SK-N-SH treated with all-trans-retinoic acid at 6 μM for 48 hours (cell line): ENCODE data around the gene CLTRN.
"Not testable (repeated sequence)": the region's sequence is repeated elsewhere in the genome, so short reads cannot be mapped to it uniquely, and the experiment has no call there.

Experiments used
- ATAC-seq: fragments of 200-7000 bp; cut with Tn5 transposase; 3 replicates; pipeline ENCODE4 v1.9.1; 2020; ENCODE audit warnings: mild to moderate bottlenecking, moderate library complexity
- ARNTL ChIP-seq: fragments of 450-650 bp; formaldehyde crosslinking; IDR thresholded peaks from 2 replicates; pipeline ENCODE4 v1.5.0; 2020; ENCODE audit warnings: low read depth, mild to moderate bottlenecking, moderate library complexity, borderline replicate concordance
- BACH2 ChIP-seq: fragments of 250-450 bp; sonication (Bioruptor Pico); IDR thresholded peaks from 2 replicates; pipeline ENCODE4 v1.9.0; 2021; ENCODE audit warnings: mild to moderate bottlenecking, borderline replicate concordance
- CSDC2 ChIP-seq: fragments of 250-450 bp; sonication (Bioruptor Pico); IDR thresholded peaks from 2 replicates; pipeline ENCODE4 v1.5.0; 2020; ENCODE audit warnings: mild to moderate bottlenecking, moderate library complexity
- ESRRG ChIP-seq: fragments of 250-450 bp; sonication (Bioruptor Pico); IDR thresholded peaks from 2 replicates; pipeline ENCODE4 v1.6.1; 2021; ENCODE audit warnings: mild to moderate bottlenecking
- GLIS3 ChIP-seq: fragments of 250-450 bp; sonication (Bioruptor Pico); IDR thresholded peaks from 2 replicates; pipeline ENCODE4 v1.5.0; 2020; ENCODE audit warnings: mild to moderate bottlenecking, moderate library complexity
- ISL1 ChIP-seq: fragments of 250-450 bp; sonication (Bioruptor Pico); IDR thresholded peaks from 2 replicates; pipeline ENCODE4 v2.1.2; 2022; ENCODE audit warnings: mild to moderate bottlenecking, moderate library complexity
- PATZ1 ChIP-seq: fragments of 250-450 bp; sonication (Bioruptor Pico); IDR thresholded peaks from 2 replicates; pipeline ENCODE4 v1.8.0; 2020; ENCODE audit warnings: mild to moderate bottlenecking, moderate library complexity, borderline replicate concordance
- PPARA ChIP-seq: fragments of 250-450 bp; sonication (Bioruptor Pico); IDR thresholded peaks from 2 replicates; pipeline ENCODE4 v1.5.0; 2020; ENCODE audit warnings: mild to moderate bottlenecking, borderline replicate concordance
- SNAI2 ChIP-seq: fragments of 250-450 bp; sonication (Bioruptor Pico); IDR thresholded peaks from 2 replicates; pipeline ENCODE4 v1.5.0; 2020; ENCODE audit warnings: mild to moderate bottlenecking, moderate library complexity
- TCF4 ChIP-seq: fragments of 250-450 bp; sonication (Bioruptor Pico); IDR thresholded peaks from 2 replicates; pipeline ENCODE4 v1.8.0; 2021; ENCODE audit warnings: mild to moderate bottlenecking, moderate library complexity, borderline replicate concordance
- TSHZ2 ChIP-seq: fragments of 250-450 bp; sonication (Bioruptor Pico); IDR thresholded peaks from 2 replicates; pipeline ENCODE4 v1.5.0; 2020; ENCODE audit warnings: mild to moderate bottlenecking, moderate library complexity
- ZC3H10 ChIP-seq: fragments of 250-450 bp; sonication (Bioruptor Pico); IDR thresholded peaks from 2 replicates; pipeline ENCODE4 v1.5.1; 2021; ENCODE audit warnings: mild to moderate bottlenecking, moderate library complexity
- ZFP3 ChIP-seq: fragments of 250-450 bp; sonication (Bioruptor Pico); IDR thresholded peaks from 2 replicates; pipeline ENCODE4 v1.5.0; 2020; ENCODE audit warnings: mild to moderate bottlenecking, moderate library complexity
- ZFP30 ChIP-seq: fragments of 450-650 bp; formaldehyde crosslinking; IDR thresholded peaks from 2 replicates; pipeline ENCODE4 v1.5.0; 2022; ENCODE audit warnings: mild to moderate bottlenecking, moderate library complexity
- ZNF565 ChIP-seq: fragments of 450-650 bp; formaldehyde crosslinking; conservative IDR thresholded peaks from 2 replicates; pipeline ENCODE4 v1.5.0; 2020; ENCODE audit warnings: low read depth, mild to moderate bottlenecking, moderate library complexity
- ZNF70 ChIP-seq: fragments of 450-650 bp; formaldehyde crosslinking; IDR thresholded peaks from 2 replicates; pipeline ENCODE4 v1.5.0; 2020; ENCODE audit warnings: mild to moderate bottlenecking, moderate library complexity
- ZNF8 ChIP-seq: fragments of 450-650 bp; formaldehyde crosslinking; IDR thresholded peaks from 2 replicates; pipeline ENCODE4 v1.5.0; 2020; ENCODE audit warnings: mild to moderate bottlenecking, moderate library complexity
- TF ChIP-seq, protein P1 (sequence below): fragments of 250-450 bp; sonication (Bioruptor Pico); IDR thresholded peaks from 2 replicates; pipeline ENCODE4 v1.8.0; 2021; ENCODE audit warnings: low read depth, mild to moderate bottlenecking, moderate library complexity, borderline replicate concordance

CLTRN gene

DNA sequence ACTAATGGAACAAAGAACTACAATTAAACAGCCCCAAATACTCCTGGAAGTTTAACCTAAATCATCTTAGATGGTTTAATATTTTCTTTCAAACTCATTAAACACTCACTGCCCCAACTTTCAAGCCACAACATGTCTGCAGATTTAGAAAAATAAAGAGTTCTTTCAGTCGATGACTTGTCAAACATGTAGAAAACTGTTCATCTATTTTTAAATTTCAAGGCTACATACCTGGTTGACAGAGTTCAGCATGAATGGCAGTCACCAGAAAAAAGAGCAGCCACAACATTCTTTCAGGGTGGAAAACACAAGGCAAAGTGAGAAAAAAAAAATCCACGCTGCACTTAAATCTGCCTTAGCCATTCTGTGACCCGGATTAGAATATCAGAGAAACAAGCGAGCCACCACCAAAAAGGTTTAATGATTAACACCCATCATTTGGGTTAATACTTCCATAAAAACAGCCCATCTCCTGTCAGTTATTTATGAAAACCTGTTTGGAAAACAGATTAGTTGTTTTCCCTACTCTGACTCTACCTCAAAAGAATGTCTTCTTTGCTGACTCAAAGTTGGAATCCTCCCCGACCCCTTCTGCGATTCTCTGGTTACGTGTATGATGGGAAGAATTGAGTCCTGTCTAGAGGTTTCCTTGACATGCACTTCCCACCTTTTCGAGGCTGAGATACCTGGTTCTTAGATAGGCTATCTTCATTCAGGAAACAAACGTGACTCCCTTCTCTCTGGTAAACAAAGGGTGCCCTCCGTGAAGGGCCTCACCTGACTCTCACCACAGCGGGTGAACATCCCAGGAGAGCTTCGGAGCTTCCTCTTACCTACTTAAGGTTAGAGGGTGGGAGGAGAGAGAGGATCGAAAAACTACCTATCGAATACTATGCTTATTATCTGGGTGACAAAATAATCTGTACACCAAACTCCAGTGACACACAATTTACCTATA, at the start of gene CLTRN:
Gene CLTRN (minus strand): TSS at position 319 of the 958 bp plus-strand sequence. CDS start 30 bp downstream, at position 289.
- no peak for ATAC-seq
- TF ChIP-seq ZFP30 (CRISPR knock-in tag), result no peak
- no peak for TF ChIP-seq ISL1 (CRISPR knock-in tag)
- no peak for TF ChIP-seq ZNF70 (CRISPR knock-in tag)
- TF ChIP-seq, protein P1, sequence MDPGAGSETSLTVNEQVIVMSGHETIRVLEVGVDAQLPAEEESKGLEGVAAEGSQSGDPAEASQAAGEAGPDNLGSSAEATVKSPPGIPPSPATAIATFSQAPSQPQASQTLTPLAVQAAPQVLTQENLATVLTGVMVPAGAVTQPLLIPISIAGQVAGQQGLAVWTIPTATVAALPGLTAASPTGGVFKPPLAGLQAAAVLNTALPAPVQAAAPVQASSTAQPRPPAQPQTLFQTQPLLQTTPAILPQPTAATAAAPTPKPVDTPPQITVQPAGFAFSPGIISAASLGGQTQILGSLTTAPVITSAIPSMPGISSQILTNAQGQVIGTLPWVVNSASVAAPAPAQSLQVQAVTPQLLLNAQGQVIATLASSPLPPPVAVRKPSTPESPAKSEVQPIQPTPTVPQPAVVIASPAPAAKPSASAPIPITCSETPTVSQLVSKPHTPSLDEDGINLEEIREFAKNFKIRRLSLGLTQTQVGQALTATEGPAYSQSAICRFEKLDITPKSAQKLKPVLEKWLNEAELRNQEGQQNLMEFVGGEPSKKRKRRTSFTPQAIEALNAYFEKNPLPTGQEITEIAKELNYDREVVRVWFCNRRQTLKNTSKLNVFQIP (CRISPR knock-in tag), result no peak
- TF ChIP-seq ESRRG, result no peak
- TF ChIP-seq BACH2 (CRISPR knock-in tag), result no peak
- no peak for TF ChIP-seq PPARA (CRISPR knock-in tag)

- not testable (repeated sequence) for ATAC-seq
Measured at GRCh38 chrX:15704273-15704672, 39.7 kb upstream of the CLTRN start.

GRCh38 chrX:15703809-15704208, 39.2 kb upstream of the CLTRN start:
- peak; percentile 69 for ATAC-seq

DNA sequence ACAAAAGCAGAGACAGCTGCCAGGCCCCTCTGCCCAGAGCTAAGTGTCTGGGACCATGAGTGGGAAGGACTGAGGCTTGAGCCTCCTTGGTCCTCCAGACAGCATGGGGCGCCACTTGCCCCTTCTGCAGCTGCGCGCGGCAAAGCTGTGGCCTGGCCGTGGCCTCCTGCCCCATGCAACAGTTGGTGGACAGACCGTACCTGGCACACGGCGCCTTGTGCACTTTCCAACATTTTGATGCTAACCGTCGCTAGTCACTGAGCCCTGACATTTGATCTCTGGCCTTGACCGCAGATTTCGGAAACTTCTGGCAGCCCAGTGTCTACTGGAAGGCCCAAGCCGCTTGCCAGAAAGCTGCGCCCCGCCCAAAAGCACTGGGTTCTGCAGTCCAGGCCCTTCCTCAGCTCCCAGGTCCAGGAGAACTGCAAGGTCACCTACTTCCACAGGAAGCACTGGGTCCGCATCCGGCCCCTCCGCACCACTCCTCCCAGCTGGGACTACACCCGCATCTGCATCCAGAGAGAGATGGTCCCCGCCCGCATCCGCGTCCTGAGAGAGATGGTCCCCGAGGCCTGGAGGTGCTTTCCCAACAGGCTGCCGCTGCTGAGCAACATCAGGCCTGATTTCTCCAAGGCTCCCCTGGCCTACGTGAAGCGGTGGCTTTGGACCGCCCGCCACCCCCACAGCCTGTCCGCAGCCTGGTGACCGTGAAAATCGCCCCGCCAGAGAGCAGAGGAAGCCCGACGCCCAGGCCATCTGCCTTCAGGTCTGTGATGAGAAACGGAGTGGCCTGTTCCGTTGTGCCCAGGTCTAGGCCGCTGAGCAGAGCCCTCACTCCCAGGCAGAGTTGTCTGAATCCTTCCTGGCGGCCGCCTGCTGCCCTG, 38.1 kb upstream of the CLTRN start:
- TF ChIP-seq ZFP3 (CRISPR knock-in tag), result no peak
- no peak for TF ChIP-seq ZC3H10
- no peak for TF ChIP-seq CSDC2 (CRISPR knock-in tag)
- TF ChIP-seq PPARA (CRISPR knock-in tag), result no peak
- TF ChIP-seq ZFP30 (CRISPR knock-in tag), result no peak
- no peak for TF ChIP-seq GLIS3
- TF ChIP-seq PATZ1 (CRISPR knock-in tag), result no peak
- no peak for TF ChIP-seq ZNF8 (CRISPR knock-in tag)
- TF ChIP-seq TSHZ2 (CRISPR knock-in tag), result no peak
- no peak for TF ChIP-seq TCF4

DNA sequence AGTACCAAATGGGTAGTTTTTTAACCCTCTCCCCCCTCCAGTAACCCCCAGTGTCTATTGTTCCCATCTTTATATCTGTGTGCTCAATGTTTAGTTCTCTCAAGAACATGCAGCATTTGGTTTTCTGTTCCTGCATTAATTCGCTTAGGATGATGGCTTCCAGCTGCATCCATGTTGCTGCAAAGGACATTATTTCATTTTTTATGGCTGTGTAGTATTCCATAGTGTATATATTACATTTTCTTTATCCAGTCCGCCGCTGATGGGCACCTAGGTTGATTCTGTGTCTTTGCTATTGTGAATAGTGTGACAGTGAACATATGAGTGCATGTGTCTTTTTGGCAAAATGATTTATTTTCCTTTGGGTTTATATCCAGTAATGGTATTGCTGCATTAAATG, 31.9 kb upstream of the CLTRN start:
- TF ChIP-seq GLIS3 (no peak), ZNF565 (CRISPR knock-in tag) (no peak), ZNF70 (CRISPR knock-in tag) (no peak), ISL1 (CRISPR knock-in tag) (no peak), TCF4 (no peak), ZFP3 (CRISPR knock-in tag) (no peak), ZC3H10 (no peak), SNAI2 (CRISPR knock-in tag) (no peak), ZNF8 (CRISPR knock-in tag) (no peak), ARNTL (no peak)
- TF ChIP-seq, protein P1 (CRISPR knock-in tag), result no peak
- no peak for ATAC-seq

More for the DNA sequence above, 38.1 kb upstream of the CLTRN start:
- ATAC-seq, result no peak; the same call in 2 of the 3 replicates
